Activated T-helper 17 cell treated with anti-CD3 and anti-CD28 coated beads, Interleukin-2, amount 50 U/mL, for 72 hours (primary cell): ENCODE data around the gene ARHGEF5. TPM values are rescaled to one million over a fixed set of nuclear protein-coding genes. Genes with fewer than 3 reads are reported as not detected.
"Not testable (repeated sequence)": the region's sequence is repeated elsewhere in the genome, so short reads cannot be mapped to it uniquely, and the experiment has no call there.

Source experiments
- ATAC-seq: fragments of 150-1000 bp; cut with Tn5 transposase; replicated peaks from 2 replicates; pipeline ENCODE4 v1.10.0; 2021; ENCODE audit warnings: mild to moderate bottlenecking, moderate library complexity
- H3K27ac Mint-ChIP-seq: one replicate; pipeline ENCODE4 v1.8.0; 2022; ENCODE audit warnings: mixed read lengths
- H3K27me3 Mint-ChIP-seq: one replicate; pipeline ENCODE4 v1.8.0; 2022; ENCODE audit warnings: mixed read lengths
- H3K36me3 Mint-ChIP-seq: one replicate; pipeline ENCODE4 v1.8.0; 2022; ENCODE audit warnings: low read depth, mild to moderate bottlenecking, mixed read lengths
- H3K4me1 Mint-ChIP-seq: one replicate; pipeline ENCODE4 v1.8.0; 2022; ENCODE audit warnings: mixed read lengths
- H3K4me3 Mint-ChIP-seq: one replicate; pipeline ENCODE4 v1.8.0; 2022; ENCODE audit warnings: mild to moderate bottlenecking, mixed read lengths
- H3K9me3 Mint-ChIP-seq: one replicate; pipeline ENCODE4 v1.8.0; 2022; ENCODE audit warnings: mixed read lengths
- total RNA-seq, 2 donors: library from RNA; stranded (reverse); gene quantifications; one replicate each; pipeline ENCODE4 v1.2.3, GENCODE V29; 2022

Gene ARHGEF5
- total RNA-seq, 2 donors from 2014 or later = 8.2 to 17.6 TPM

- H3K27ac Mint-ChIP-seq, H3K9me3 Mint-ChIP-seq, H3K4me3 Mint-ChIP-seq, H3K36me3 Mint-ChIP-seq, H3K4me1 Mint-ChIP-seq, ATAC-seq, H3K27me3 Mint-ChIP-seq: not testable (repeated sequence)
Observed at GRCh38 chr7:144356860-144357259, 1.7 kb downstream of the ARHGEF5 start.

- H3K27me3 Mint-ChIP-seq, H3K9me3 Mint-ChIP-seq, H3K36me3 Mint-ChIP-seq, H3K4me3 Mint-ChIP-seq, H3K4me1 Mint-ChIP-seq, H3K27ac Mint-ChIP-seq: not testable (repeated sequence)
- ATAC-seq = peak; percentile 32
Observed at GRCh38 chr7:144362061-144362460, 6.9 kb downstream of the ARHGEF5 start.

- H3K4me3 Mint-ChIP-seq, H3K27ac Mint-ChIP-seq, H3K9me3 Mint-ChIP-seq, ATAC-seq, H3K36me3 Mint-ChIP-seq, H3K4me1 Mint-ChIP-seq, H3K27me3 Mint-ChIP-seq: not testable (repeated sequence)
Observed at GRCh38 chr7:144365523-144365922, 10.3 kb downstream of the ARHGEF5 start.

GRCh38 chr7:144367250-144367649 is 12.0 kb downstream of the ARHGEF5 start:
- H3K4me1 Mint-ChIP-seq, H3K27me3 Mint-ChIP-seq, H3K27ac Mint-ChIP-seq, ATAC-seq, H3K36me3 Mint-ChIP-seq, H3K4me3 Mint-ChIP-seq, H3K9me3 Mint-ChIP-seq: not testable (repeated sequence)

- not testable (repeated sequence) for H3K36me3 Mint-ChIP-seq, H3K4me1 Mint-ChIP-seq, H3K4me3 Mint-ChIP-seq, H3K27ac Mint-ChIP-seq, H3K27me3 Mint-ChIP-seq, H3K9me3 Mint-ChIP-seq
- ATAC-seq = peak; percentile 35
Observed at GRCh38 chr7:144369221-144369620, 14.0 kb downstream of the ARHGEF5 start.

GRCh38 chr7:144378651-144379050 is 23.4 kb downstream of the ARHGEF5 start:
- H3K4me3 Mint-ChIP-seq = no peak overlapping the region
- no peak overlapping the region for H3K27ac Mint-ChIP-seq
- no peak for ATAC-seq
- H3K27me3 Mint-ChIP-seq = no peaks in the 10 kb centered on the region
- H3K36me3 Mint-ChIP-seq = peaks cover 21% of the 10 kb centered on the region
- no peaks in the 10 kb centered on the region for H3K4me1 Mint-ChIP-seq
- H3K9me3 Mint-ChIP-seq = no peaks in the 10 kb centered on the region

GRCh38 chr7:144379776-144380384 is 24.7 kb downstream of the ARHGEF5 start:
- Mint-ChIP-seq H3K9me3 (no peaks in the 10 kb centered on the region), H3K36me3 (peaks cover 21% of the 10 kb centered on the region), H3K4me3 (no peak overlapping the region), H3K27ac (no peak overlapping the region), H3K4me1 (peaks cover 7% of the 10 kb centered on the region), H3K27me3 (no peaks in the 10 kb centered on the region)
- no peak for ATAC-seq

- Mint-ChIP-seq H3K27ac (peak overlapping the region; percentile 47), H3K27me3 (no peaks in the 10 kb centered on the region), H3K4me1 (peaks cover 7% of the 10 kb centered on the region), H3K36me3 (peaks cover 5% of the 10 kb centered on the region), H3K9me3 (no peaks in the 10 kb centered on the region), H3K4me3 (peak overlapping the region; percentile 7)
- peak; percentile 69 for ATAC-seq
Observed at GRCh38 chr7:144384071-144384470, 28.9 kb downstream of the ARHGEF5 start.

GRCh38 chr7:144384555-144385245 is 29.5 kb downstream of the ARHGEF5 start:
- Mint-ChIP-seq H3K4me1 (peaks cover 7% of the 10 kb centered on the region), H3K36me3 (peaks cover 5% of the 10 kb centered on the region), H3K27me3 (no peaks in the 10 kb centered on the region), H3K9me3 (no peaks in the 10 kb centered on the region), H3K4me3 (peak overlapping the region; percentile 7), H3K27ac (peak overlapping the region; percentile 47)
- peak; percentile 85 for ATAC-seq

GRCh38 chr7:144386741-144387140 is 31.5 kb downstream of the ARHGEF5 start:
- no peak overlapping the region for H3K4me3 Mint-ChIP-seq
- no peaks in the 10 kb centered on the region for H3K9me3 Mint-ChIP-seq
- peaks cover 10% of the 10 kb centered on the region for H3K4me1 Mint-ChIP-seq
- no peaks in the 10 kb centered on the region for H3K27me3 Mint-ChIP-seq
- no peak overlapping the region for H3K27ac Mint-ChIP-seq
- H3K36me3 Mint-ChIP-seq = no peaks in the 10 kb centered on the region
- ATAC-seq = no peak

- Mint-ChIP-seq H3K9me3 (no peaks in the 10 kb centered on the region), H3K36me3 (no peaks in the 10 kb centered on the region)
Observed at GRCh38 chr7:144388950-144389349, 33.7 kb downstream of the ARHGEF5 start.

GRCh38 chr7:144390481-144390880 is 35.3 kb downstream of the ARHGEF5 start:
- H3K4me3 Mint-ChIP-seq = no peak overlapping the region
- no peaks in the 10 kb centered on the region for H3K36me3 Mint-ChIP-seq
- no peaks in the 10 kb centered on the region for H3K9me3 Mint-ChIP-seq
- no peak overlapping the region for H3K27ac Mint-ChIP-seq
- no peaks in the 10 kb centered on the region for H3K27me3 Mint-ChIP-seq
- H3K4me1 Mint-ChIP-seq = peaks cover 6% of the 10 kb centered on the region
- no peak for ATAC-seq

More at GRCh38 chr7:144388950-144389349, 33.7 kb downstream of the ARHGEF5 start:
- Mint-ChIP-seq H3K4me1 (peaks cover 13% of the 10 kb centered on the region), H3K27ac (no peak overlapping the region), H3K4me3 (no peak overlapping the region), H3K27me3 (no peaks in the 10 kb centered on the region)
- no peak for ATAC-seq

GRCh38 chr7:144391014-144391413 is 35.8 kb downstream of the ARHGEF5 start:
- H3K36me3 Mint-ChIP-seq = no peaks in the 10 kb centered on the region
- no peak for ATAC-seq
- H3K4me3 Mint-ChIP-seq = no peak overlapping the region
- H3K27me3 Mint-ChIP-seq = no peaks in the 10 kb centered on the region
- no peaks in the 10 kb centered on the region for H3K9me3 Mint-ChIP-seq
- H3K4me1 Mint-ChIP-seq = peaks cover 6% of the 10 kb centered on the region
- no peak overlapping the region for H3K27ac Mint-ChIP-seq

- Mint-ChIP-seq H3K4me3 (peak overlapping the region; percentile 19), H3K36me3 (no peaks in the 10 kb centered on the region), H3K9me3 (no peaks in the 10 kb centered on the region), H3K27ac (no peak overlapping the region), H3K4me1 (peaks cover 6% of the 10 kb centered on the region), H3K27me3 (no peaks in the 10 kb centered on the region)
- ATAC-seq = peak; percentile 74
Observed at GRCh38 chr7:144391823-144392255, 36.6 kb downstream of the ARHGEF5 start.

GRCh38 chr7:144397086-144397485 is 41.9 kb downstream of the ARHGEF5 start:
- H3K36me3 Mint-ChIP-seq = no peaks in the 10 kb centered on the region
- H3K27me3 Mint-ChIP-seq = peaks cover 6% of the 10 kb centered on the region
- H3K9me3 Mint-ChIP-seq = no peaks in the 10 kb centered on the region
- no peak for ATAC-seq
- H3K4me1 Mint-ChIP-seq = peaks cover under 1% of the 10 kb centered on the region
- H3K27ac Mint-ChIP-seq = no peak overlapping the region
- no peak overlapping the region for H3K4me3 Mint-ChIP-seq
